NCI-H1105 (cell line): ENCODE results near the gene CRIP2.

Source experiments
- DNase-seq: peaks from one replicate; lab custom pipeline; 2025; lab: John Stamatoyannopoulos, UW

The CRIP2 gene

GRCh38 chr14:105498430-105499255 is 24.0 kb downstream of the CRIP2 start:
- no peak for DNase-seq

DNA sequence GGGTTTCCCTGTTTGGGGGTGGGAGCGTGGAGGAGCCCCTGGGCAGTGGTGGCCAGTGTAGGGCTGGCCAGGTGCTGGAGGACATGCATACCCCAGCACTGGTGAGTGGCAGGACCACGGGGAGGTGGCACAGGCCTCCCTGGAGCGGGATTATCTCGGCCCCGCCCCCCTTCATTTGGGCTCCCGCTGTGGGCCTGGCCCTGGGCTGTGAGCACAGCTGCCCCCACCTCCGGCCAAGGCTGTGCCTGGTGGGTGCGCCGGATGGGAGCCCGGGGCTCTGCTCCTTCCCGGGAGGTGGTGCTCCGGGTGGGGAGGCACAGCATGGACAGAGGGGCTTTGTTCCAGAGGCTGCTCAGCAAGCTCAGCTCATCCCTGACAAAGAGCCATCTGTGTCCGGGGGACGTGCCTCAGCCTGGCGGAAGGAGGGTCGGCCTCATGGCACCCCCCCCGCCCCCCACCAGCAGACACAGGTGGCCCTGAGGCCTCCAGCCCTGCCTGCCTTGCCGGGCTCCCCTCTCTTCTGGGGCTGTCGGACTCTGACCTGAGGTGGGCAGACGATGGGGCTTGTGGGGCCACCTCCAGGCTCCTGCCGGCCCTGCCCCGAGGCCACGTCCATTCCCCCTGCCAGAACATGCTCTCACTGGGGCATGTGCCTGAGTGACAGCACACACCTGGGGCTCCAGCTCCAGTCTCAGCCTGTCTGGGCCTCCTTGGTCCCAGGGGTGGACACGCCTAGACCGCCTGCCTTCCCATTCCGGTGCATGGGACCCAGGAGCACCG is 24.8 kb downstream of the CRIP2 start:
- no peak for DNase-seq

- no peak for DNase-seq
These were observed 25.6 kb downstream of the CRIP2 start for GRCh38 chr14:105500036-105500725.

DNA sequence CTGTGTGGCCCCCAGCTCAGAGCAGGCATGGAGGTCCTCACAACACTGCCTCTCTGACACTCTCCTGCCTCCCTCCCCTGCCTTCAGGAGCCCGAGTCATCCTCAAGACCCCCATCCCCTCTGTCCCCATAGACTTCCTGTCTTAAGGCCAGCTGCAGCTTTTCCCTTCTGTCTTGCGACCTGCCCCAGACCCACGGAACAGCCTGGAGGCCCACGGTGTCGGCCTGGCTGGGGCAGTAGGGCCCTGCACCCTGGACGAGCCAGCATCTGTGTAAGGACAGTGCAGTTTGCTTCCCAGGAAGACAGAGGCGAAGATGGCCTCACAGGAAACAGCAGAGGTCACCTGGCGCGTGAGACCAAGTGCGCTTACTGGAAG is 26.1 kb downstream of the CRIP2 start:
- no peak for DNase-seq

- no peak for DNase-seq
These were observed 27.1 kb downstream of the CRIP2 start for GRCh38 chr14:105501504-105502291.

DNA sequence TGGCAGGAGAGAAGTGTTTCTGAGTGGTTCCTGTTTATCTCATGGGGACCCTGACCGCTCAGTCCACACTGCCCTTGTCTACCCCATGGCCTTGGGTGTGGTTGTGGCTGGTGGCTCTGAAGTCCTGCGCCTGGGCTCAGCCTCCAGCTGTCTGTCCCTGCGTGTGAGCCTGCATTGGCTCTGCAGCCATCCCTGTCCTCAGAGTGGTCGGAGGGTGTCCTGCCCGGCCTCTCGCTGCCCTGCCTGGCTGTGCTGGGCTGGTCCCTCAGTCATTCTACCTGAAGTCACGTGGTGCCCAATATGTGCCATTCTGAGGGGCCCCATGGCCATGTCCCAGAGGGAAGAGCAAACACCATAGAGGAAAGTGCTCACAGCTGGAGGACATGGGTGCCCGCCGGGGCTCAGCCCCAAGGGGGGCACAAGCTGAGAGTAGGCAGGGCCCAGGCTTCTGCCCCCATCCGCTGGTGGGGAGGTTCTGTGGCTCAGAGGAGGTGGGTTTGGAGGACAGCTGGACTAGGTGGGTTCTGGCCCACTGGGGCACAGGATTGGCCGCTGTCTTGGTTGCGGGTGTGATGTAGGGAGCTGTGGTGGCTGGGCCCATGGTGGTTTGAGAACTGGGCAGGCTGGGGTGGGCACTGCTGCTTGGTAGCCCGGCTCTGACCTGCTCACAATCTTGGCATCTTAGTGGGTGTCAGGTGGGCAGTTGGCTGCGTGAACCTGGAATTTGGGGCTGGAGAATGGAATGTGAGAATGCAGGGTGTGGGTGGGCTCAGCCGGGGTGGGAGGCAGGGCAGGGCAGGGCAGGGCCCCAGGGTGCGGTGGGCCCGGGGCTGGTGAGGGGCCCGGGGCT is 28.1 kb downstream of the CRIP2 start:
- no peak for DNase-seq

DNA sequence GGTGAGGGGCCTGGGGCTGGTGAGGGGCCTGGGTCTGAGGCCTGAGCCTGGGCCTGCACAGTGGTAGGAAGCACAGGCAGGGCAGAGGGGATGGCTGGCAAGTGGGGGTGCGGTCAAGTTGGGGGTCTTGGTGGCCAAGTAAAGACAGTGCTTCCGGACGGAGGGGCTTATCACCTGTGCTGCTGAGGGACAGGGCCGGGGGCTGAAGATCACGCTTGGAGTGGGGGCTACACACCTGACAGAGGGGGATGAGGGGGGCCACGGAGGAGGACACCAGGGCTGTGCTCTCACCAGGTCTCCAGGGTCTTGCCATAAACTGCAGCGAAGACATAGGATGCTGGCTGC is 28.6 kb downstream of the CRIP2 start:
- no peak for DNase-seq

GRCh38 chr14:105503935-105504692 is 29.5 kb downstream of the CRIP2 start:
- DNase-seq, result no peak

- DNase-seq, result no peak
These were observed 30.5 kb downstream of the CRIP2 start for GRCh38 chr14:105505101-105505500.

GRCh38 chr14:105507247-105507646 is 32.6 kb downstream of the CRIP2 start:
- DNase-seq, result no peak

GRCh38 chr14:105508069-105508468 is 33.4 kb downstream of the CRIP2 start:
- DNase-seq, result no peak

GRCh38 chr14:105508601-105509000 is 34.0 kb downstream of the CRIP2 start:
- DNase-seq, result no peak

DNA sequence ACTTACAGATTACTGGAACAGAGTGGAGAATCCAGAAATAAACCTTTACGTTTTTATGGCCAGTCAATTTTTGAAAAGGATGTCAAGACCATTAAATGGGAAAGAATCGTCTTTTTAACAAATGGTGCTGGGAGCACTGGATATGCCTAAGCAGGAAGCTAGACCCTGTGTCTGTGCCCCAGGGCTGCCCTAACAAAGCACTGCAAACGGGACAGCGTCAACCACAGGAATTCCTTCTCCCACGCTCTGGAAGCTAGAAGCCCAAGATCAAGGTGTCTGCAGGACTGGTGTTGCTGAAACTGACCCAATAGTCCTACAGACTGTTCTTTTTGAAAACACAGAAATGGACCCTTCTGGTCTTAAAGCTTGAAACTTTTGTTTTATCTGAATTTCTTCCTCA is 42.5 kb downstream of the CRIP2 start:
- DNase-seq, result no peak

- no peak for DNase-seq
These were observed 45.5 kb downstream of the CRIP2 start for GRCh38 chr14:105519946-105520698.

DNA sequence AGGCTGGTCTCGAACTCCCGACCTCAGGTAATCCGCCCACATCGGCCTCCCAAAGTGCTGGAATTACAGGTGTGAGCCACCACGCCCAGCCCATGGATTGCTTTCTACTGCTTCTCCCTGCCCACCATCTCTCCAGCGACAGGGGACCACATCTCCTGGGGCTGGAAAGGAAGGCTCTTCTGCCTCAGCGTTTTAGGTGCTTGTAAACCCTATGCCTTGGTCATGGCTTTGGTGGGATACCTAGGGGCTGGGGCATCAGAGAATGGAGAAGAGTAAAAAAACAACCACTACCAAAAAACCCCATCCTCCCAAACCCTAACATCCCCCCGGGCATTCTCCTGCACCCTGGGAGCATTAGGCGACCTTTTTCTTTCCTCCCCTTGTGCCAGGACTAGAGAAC is 50.7 kb downstream of the CRIP2 start:
- DNase-seq, result no peak

GRCh38 chr14:105525861-105526775 is 51.5 kb downstream of the CRIP2 start, which contains the start of gene TMEM121:
TMEM121 (plus strand) TSS chr14:105526583; CDS start chr14:105528835, 2,252 bp downstream.
- DNase-seq, result peak; percentile 16

GRCh38 chr14:105526776-105527380 is 52.3 kb downstream of the CRIP2 start:
- DNase-seq, result no peak

GRCh38 chr14:105527381-105527825 is 52.8 kb downstream of the CRIP2 start:
- no peak for DNase-seq
